GM21737 (cell line): ENCODE measurements around the gene STIMATE.

Experiments
- ATAC-seq: cut with Tn5 transposase; IDR thresholded peaks from one replicate; pipeline ENCODE4 v1.9.1; 2021; ENCODE audit warnings: mild to moderate bottlenecking, moderate library complexity; ENCODE audit not compliant: unreplicated experiment

The STIMATE gene

GRCh38 chr3:52897130-52898122 is at the start of gene STIMATE:
Gene STIMATE, minus strand, starts transcription at chr3:52897548. Its CDS starts 98 bp downstream, at chr3:52897450.
- peak; percentile 89 for ATAC-seq

GRCh38 chr3:52939600-52939999 is 42.3 kb upstream of the STIMATE start:
- ATAC-seq, result no peak

- peak; percentile 77 for ATAC-seq
Observed at GRCh38 chr3:52934630-52935530, 37.5 kb upstream of the STIMATE start.

- no peak for ATAC-seq
Observed at GRCh38 chr3:52931889-52932288, 34.5 kb upstream of the STIMATE start.

GRCh38 chr3:52931328-52931727 is 34.0 kb upstream of the STIMATE start:
- ATAC-seq, result no peak

GRCh38 chr3:52930748-52931147 is 33.4 kb upstream of the STIMATE start:
- ATAC-seq, result no peak

GRCh38 chr3:52926554-52926953 is 29.2 kb upstream of the STIMATE start:
- ATAC-seq, result no peak

- no peak for ATAC-seq
Observed at GRCh38 chr3:52925405-52926313, 28.3 kb upstream of the STIMATE start.

GRCh38 chr3:52923963-52924362 is 26.6 kb upstream of the STIMATE start:
- no peak for ATAC-seq

GRCh38 chr3:52920841-52921240 is 23.5 kb upstream of the STIMATE start:
- no peak for ATAC-seq

- no peak for ATAC-seq
Observed at GRCh38 chr3:52917044-52917443, 19.7 kb upstream of the STIMATE start.

GRCh38 chr3:52915294-52915693 is 17.9 kb upstream of the STIMATE start:
- ATAC-seq, result no peak

GRCh38 chr3:52912885-52913731 is 15.8 kb upstream of the STIMATE start:
- ATAC-seq, result no peak

GRCh38 chr3:52910823-52911222 is 13.5 kb upstream of the STIMATE start:
- no peak for ATAC-seq

- ATAC-seq, result no peak
Observed at GRCh38 chr3:52907497-52907896, 10.1 kb upstream of the STIMATE start.

GRCh38 chr3:52904552-52904951 is 7.2 kb upstream of the STIMATE start:
- no peak for ATAC-seq

GRCh38 chr3:52904000-52904399 is 6.7 kb upstream of the STIMATE start:
- ATAC-seq, result no peak

- ATAC-seq, result no peak
Observed at GRCh38 chr3:52896613-52897012, 735 bp downstream of the STIMATE start.

- ATAC-seq, result no peak
Observed at GRCh38 chr3:52896151-52896550, 1.2 kb downstream of the STIMATE start.

- no peak for ATAC-seq
Observed at GRCh38 chr3:52895418-52895817, 1.9 kb downstream of the STIMATE start.
